ENCODE measurements around the gene SASH3.

Gene SASH3

DNA sequence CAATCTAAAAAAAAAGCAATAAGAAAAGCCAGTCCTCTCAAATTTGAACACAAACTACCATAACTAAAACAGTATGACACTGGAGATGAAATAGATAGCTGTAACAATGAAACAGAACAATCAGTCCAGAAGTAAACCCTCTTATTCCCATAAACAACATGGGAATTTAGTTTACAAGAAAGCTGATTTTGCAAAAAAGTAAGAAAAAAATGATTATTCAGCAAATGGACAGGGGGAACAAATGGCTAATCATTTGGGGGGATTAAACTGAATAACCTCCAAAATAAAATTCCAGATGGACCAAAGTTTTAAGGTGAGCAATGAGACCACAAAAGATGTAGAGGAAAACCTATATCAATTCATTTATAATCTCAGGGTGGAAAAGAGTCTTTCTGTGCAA is 16.1 kb upstream of the SASH3 start:
- TF ChIP-seq CTCF (conservative IDR thresholded peaks at IDR 0.05; ENCODE audit: control insufficient read depth, insufficient read depth, low read depth, low read length) = no peak
- DNase-seq (ENCODE audit: low read depth) = no peak
- H3K4me3 ChIP-seq (ENCODE audit: control insufficient read depth, low read depth, low read length) = no peak overlapping the region

DNA sequence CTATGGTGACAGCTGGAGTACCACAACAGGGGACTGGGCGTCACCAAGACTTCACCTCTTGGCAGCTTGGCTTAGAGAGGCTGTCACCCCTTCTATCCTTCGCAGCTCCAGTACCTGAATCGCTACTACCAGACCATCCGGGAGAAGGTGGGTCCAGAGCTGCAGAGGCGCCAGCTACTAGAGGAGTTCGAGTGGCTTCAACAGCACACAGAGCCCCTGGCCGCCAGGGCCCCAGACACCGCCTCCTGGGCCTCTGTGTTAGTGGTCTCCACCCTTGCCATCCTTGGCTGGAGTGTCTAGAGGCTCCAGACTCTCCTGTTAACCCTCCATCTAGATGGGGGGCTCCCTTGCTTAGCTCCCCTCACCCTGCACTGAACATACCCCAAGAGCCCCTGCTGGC is 11.6 kb upstream of the SASH3 start:
- DNase-seq (ENCODE audit: low read depth) = no peak
- no peak for TF ChIP-seq CTCF (conservative IDR thresholded peaks at IDR 0.05; ENCODE audit: control insufficient read depth, insufficient read depth, low read depth, low read length)
- H3K4me3 ChIP-seq (ENCODE audit: control insufficient read depth, low read depth, low read length) = no peak overlapping the region

DNA sequence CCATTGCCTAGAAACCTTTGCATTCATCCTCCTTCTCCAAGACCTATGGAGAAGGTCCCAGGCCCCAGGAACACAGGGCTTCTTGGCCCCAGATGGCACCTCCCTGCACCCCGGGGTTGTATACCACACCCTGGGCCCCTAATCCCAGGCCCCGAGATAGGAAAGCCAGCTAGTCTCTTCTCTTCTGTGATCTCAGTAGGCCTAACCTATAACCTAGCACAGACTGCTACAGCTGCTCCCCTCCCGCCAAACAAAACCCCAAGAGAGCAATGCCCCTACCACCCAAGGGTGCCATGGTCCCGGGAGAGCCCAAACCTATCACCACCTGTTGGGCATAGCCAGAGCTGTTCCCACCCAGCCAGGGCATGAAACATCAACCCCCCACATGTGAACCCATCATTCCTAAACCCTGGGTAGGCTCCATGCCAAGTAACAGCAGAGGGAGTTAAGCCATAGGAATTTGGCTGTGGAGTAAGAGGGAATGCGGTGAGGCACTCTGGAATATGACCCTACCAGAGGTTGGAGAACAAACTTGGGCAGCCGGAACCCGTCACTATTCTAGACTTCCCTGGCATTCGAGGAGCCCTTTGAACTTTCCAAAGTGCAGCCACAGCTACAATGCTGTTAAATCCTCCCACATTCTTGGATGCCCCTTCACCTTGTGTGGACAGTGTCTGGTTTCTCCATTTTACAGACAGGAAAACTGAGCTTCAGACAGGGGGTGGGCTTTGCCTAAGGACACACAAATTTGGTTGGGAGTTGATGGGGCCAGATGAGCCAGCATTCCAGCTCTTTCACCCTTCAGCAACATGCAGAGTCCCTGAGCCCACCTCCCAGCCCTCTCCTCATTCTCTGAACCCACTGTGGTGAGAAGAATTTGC is 10.9 kb upstream of the SASH3 start:
- no peak overlapping the region for H3K4me3 ChIP-seq (ENCODE audit: control insufficient read depth, low read depth, low read length)
- peak; percentile 15 for DNase-seq (ENCODE audit: low read depth)
- no peak for TF ChIP-seq CTCF (conservative IDR thresholded peaks at IDR 0.05; ENCODE audit: control insufficient read depth, insufficient read depth, low read depth, low read length)

DNA sequence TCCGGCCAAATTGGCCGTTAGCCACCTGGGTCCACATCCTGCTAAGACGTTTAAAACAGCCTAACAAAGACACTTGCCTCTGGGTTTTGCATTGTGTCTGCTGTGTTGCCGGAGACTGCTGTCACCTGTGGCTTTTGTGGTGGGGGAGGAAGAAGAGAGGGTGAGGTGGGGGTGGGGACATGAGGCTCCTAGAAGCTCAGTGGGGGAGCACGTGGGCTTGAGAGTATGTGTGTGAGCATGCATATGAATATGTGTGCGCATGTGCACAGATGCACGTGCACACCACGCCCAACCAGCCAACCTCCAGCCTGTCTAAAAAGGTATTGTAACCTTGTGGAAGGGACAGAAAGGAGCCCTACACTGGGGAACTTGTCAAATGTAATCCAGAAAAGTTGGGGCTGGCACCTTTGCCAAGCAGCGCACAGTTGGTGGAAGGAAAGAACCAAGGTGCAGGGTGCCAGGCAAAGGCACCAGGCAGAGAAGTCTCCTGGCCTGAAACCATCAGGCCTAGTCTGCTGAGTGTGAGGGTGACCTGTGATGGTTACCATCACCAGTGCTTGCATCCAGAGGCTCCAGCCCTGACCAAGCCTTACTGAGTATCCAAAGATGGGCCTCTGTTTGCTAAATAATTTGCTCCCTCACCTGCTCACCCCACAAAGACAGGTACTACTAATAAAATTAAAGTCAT is 10.1 kb upstream of the SASH3 start:
- DNase-seq (ENCODE audit: low read depth) = no peak

GRCh38 chrX:129771266-129771995 is 8.3 kb upstream of the SASH3 start:
- H3K4me3 ChIP-seq (ENCODE audit: control insufficient read depth, low read depth, low read length) = no peak overlapping the region
- no peak for DNase-seq (ENCODE audit: low read depth)
- no peak for TF ChIP-seq CTCF (conservative IDR thresholded peaks at IDR 0.05; ENCODE audit: control insufficient read depth, insufficient read depth, low read depth, low read length)

More for the DNA sequence above, 10.1 kb upstream of the SASH3 start:
- no peak overlapping the region for H3K4me3 ChIP-seq (ENCODE audit: control insufficient read depth, low read depth, low read length)
- TF ChIP-seq CTCF (conservative IDR thresholded peaks at IDR 0.05; ENCODE audit: control insufficient read depth, insufficient read depth, low read depth, low read length) = no peak

GRCh38 chrX:129772796-129773431 is 6.8 kb upstream of the SASH3 start:
- no peak overlapping the region for H3K4me3 ChIP-seq (ENCODE audit: control insufficient read depth, low read depth, low read length)
- TF ChIP-seq CTCF (conservative IDR thresholded peaks at IDR 0.05; ENCODE audit: control insufficient read depth, insufficient read depth, low read depth, low read length) = no peak
- DNase-seq (ENCODE audit: low read depth) = no peak

All from fibroblast of mammary gland (primary cell).